HL-60 (cell line): ENCODE data around the gene OR2A42.
"Not testable (repeated sequence)": the region's sequence is repeated elsewhere in the genome, so short reads cannot be mapped to it uniquely, and the experiment has no call there.

Experiments used
- GABPA ChIP-seq: IDR thresholded peaks from 2 replicates; pipeline ENCODE4 v1.6.1; 2012; ENCODE audit warnings: low read depth
- POLR2AphosphoS5 ChIP-seq: IDR thresholded peaks from 2 replicates; pipeline ENCODE4 v1.6.1; 2012; ENCODE audit warnings: low read depth
- SPI1 ChIP-seq: IDR thresholded peaks from 2 replicates; pipeline ENCODE4 v1.6.1; 2012; ENCODE audit warnings: low read depth, mild to moderate bottlenecking, borderline replicate concordance
- TF ChIP-seq, protein P1 (sequence below): IDR thresholded peaks from one replicate; pipeline ENCODE4 v1.5.1; 2011; ENCODE audit warnings: low read length, control low read depth, inconsistent platforms; ENCODE audit not compliant: insufficient read depth
- TF ChIP-seq, protein P2 (sequence below): IDR thresholded peaks from 2 replicates; pipeline ENCODE4 v1.6.1; 2012; ENCODE audit warnings: low read depth; ENCODE audit not compliant: insufficient replicate concordance

DNA sequence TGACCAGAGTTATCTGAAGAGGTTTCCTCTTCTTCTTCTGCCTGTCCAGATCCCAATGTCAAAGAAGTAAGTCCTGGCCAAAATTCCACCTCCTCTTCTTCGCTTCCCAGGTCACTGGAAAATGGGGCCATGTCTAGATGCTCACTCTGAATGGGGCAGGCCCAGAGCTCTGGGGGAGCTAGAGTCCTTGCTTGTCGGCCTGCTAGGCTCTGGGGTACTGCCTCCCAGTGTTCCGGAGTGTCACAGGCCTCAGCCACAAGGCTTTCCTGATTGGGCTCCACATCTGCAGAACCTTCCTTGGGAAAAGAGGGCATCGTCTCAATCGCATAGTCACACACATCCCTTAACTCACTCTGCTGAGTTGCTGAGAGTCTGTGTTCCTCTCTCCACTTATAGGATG lies 51.6 kb downstream of the OR2A42 start:
- not testable (repeated sequence) for TF ChIP-seq POLR2AphosphoS5, SPI1, GABPA
- TF ChIP-seq, protein P1, sequence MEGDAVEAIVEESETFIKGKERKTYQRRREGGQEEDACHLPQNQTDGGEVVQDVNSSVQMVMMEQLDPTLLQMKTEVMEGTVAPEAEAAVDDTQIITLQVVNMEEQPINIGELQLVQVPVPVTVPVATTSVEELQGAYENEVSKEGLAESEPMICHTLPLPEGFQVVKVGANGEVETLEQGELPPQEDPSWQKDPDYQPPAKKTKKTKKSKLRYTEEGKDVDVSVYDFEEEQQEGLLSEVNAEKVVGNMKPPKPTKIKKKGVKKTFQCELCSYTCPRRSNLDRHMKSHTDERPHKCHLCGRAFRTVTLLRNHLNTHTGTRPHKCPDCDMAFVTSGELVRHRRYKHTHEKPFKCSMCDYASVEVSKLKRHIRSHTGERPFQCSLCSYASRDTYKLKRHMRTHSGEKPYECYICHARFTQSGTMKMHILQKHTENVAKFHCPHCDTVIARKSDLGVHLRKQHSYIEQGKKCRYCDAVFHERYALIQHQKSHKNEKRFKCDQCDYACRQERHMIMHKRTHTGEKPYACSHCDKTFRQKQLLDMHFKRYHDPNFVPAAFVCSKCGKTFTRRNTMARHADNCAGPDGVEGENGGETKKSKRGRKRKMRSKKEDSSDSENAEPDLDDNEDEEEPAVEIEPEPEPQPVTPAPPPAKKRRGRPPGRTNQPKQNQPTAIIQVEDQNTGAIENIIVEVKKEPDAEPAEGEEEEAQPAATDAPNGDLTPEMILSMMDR = not testable (repeated sequence)
- TF ChIP-seq, protein P2, sequence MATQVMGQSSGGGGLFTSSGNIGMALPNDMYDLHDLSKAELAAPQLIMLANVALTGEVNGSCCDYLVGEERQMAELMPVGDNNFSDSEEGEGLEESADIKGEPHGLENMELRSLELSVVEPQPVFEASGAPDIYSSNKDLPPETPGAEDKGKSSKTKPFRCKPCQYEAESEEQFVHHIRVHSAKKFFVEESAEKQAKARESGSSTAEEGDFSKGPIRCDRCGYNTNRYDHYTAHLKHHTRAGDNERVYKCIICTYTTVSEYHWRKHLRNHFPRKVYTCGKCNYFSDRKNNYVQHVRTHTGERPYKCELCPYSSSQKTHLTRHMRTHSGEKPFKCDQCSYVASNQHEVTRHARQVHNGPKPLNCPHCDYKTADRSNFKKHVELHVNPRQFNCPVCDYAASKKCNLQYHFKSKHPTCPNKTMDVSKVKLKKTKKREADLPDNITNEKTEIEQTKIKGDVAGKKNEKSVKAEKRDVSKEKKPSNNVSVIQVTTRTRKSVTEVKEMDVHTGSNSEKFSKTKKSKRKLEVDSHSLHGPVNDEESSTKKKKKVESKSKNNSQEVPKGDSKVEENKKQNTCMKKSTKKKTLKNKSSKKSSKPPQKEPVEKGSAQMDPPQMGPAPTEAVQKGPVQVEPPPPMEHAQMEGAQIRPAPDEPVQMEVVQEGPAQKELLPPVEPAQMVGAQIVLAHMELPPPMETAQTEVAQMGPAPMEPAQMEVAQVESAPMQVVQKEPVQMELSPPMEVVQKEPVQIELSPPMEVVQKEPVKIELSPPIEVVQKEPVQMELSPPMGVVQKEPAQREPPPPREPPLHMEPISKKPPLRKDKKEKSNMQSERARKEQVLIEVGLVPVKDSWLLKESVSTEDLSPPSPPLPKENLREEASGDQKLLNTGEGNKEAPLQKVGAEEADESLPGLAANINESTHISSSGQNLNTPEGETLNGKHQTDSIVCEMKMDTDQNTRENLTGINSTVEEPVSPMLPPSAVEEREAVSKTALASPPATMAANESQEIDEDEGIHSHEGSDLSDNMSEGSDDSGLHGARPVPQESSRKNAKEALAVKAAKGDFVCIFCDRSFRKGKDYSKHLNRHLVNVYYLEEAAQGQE = not testable (repeated sequence)
